Measurements from ENCODE around the gene LIG4. TPM values are rescaled to one million over a fixed set of nuclear protein-coding genes. Genes with fewer than 3 reads are reported as not detected.

The LIG4 gene
- total and polyA plus RNA-seq, 9 of the 15 experiments (the other 6 are each of a cell fraction or from before 2014, with no cell fraction given): 1.5 to 7.8 (median 5.1) TPM

DNA sequence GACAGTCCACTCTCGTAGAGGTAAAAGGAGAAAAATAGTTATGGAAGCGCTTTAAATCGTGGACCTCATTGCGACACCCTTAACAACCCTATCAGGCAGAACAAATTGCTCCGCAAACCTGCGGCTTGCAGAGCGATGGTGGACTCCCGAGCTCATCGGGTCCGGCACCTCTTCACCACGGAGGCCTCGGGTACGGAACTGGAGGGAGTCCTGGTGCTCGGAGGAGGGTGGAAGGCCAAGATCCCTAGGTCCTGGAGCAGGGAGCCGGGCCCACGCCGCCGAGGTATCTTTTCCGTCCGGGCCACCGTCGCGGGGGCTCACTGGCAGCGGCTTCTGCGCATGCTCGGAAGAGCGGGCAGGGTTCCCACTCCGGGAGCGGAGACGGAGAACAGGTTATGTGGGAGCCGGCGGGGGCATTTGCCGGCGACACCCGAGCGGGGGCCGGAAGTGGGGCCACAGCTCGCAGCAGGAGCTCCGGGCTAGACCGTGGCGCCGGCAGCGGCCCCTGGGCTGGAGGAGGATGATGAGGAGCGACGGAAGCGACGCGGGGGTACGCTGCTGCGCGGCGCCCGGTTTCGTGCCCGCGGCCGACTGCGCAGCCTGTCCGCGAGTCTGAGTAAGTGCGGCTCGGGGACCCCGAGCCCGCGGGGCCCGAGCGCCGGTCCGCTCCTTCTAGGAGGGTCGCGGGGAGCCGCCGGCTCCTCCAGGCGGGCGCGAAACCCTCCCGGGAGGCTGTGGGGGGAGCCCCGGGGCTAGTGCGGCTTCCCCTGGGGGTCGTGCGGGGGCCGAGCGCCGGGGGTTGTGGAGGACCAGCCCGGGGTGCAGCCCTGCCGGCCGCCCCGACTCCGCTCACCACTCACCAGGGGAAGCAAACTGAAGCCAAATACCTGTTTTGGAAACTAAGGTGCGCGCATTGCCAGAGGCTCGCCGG is 3.0 kb upstream of the LIG4 start, which contains the start of gene ABHD13 (continued):
- peak; percentile 93 for TF ChIP-seq ZNF407 (IDR thresholded peaks at IDR 0.05; ENCODE audit: low read depth)
- no peak for TF ChIP-seq ATF1 (CRISPR knock-in tag; IDR thresholded peaks at IDR 0.05)
- peak; percentile 63 for TF ChIP-seq ATF1 (tag; IDR thresholded peaks at IDR 0.05)
- TF ChIP-seq ETV1 (tag; conservative IDR thresholded peaks at IDR 0.05; ENCODE audit: low read depth): peak; percentile 54; the same call in 1 of the 2 replicates
- TF ChIP-seq HDAC1 (IDR thresholded peaks at IDR 0.05): no peak
- TF ChIP-seq, protein P1, sequence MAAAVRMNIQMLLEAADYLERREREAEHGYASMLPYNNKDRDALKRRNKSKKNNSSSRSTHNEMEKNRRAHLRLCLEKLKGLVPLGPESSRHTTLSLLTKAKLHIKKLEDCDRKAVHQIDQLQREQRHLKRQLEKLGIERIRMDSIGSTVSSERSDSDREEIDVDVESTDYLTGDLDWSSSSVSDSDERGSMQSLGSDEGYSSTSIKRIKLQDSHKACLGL (CRISPR knock-in tag; IDR thresholded peaks at IDR 0.05; ENCODE audit: borderline replicate concordance, poor library complexity, severe bottlenecking): no peak
- no peak for TF ChIP-seq ZC3H8 (IDR thresholded peaks at IDR 0.05)
- no peak for TF ChIP-seq ZNF384 (IDR thresholded peaks at IDR 0.05; ENCODE audit: low read depth, low read length)
- peak; percentile 50 for TF ChIP-seq RB1 (IDR thresholded peaks at IDR 0.05; ENCODE audit: low read depth)
- TF ChIP-seq SIN3B (IDR thresholded peaks at IDR 0.05; ENCODE audit: low read depth): 0 out of 2 replicates have a peak, but pooled peaks have one; percentile 17
- 0 out of 2 replicates have a peak, but pooled peaks have one; percentile 30 for TF ChIP-seq ZNF282 (CRISPR knock-in tag; IDR thresholded peaks at IDR 0.05)
- peak; percentile 70; the same call in 1 of the 2 replicates for TF ChIP-seq CREB1 (IDR thresholded peaks at IDR 0.05)
- no peak for TF ChIP-seq CREB1 (CRISPR knock-in tag; IDR thresholded peaks at IDR 0.05)
- TF ChIP-seq GABPA (tag; conservative IDR thresholded peaks at IDR 0.05; ENCODE audit: low read depth): peak; percentile 95
- TF ChIP-seq, protein P2, sequence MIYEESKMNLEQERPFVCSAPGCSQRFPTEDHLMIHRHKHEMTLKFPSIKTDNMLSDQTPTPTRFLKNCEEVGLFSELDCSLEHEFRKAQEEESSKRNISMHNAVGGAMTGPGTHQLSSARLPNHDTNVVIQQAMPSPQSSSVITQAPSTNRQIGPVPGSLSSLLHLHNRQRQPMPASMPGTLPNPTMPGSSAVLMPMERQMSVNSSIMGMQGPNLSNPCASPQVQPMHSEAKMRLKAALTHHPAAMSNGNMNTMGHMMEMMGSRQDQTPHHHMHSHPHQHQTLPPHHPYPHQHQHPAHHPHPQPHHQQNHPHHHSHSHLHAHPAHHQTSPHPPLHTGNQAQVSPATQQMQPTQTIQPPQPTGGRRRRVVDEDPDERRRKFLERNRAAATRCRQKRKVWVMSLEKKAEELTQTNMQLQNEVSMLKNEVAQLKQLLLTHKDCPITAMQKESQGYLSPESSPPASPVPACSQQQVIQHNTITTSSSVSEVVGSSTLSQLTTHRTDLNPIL (CRISPR knock-in tag; IDR thresholded peaks at IDR 0.05): no peak
- TF ChIP-seq ESRRA (IDR thresholded peaks at IDR 0.05; ENCODE audit: borderline replicate concordance, low read depth): 0 out of 2 replicates have a peak, but pooled peaks have one; percentile 33
- peak; percentile 89 for TF ChIP-seq RBFOX2 (IDR thresholded peaks at IDR 0.05; ENCODE audit: low read depth, low read length)
- no peak for TF ChIP-seq FOXK2 (conservative IDR thresholded peaks at IDR 0.05 in 1 of 2, IDR thresholded peaks at IDR 0.05 in 1 of 2; ENCODE audit: low read depth in 2 of 2)
